GM18511 (cell line): ENCODE data around the gene CHST11.
"Not testable (repeated sequence)": the region's sequence is repeated elsewhere in the genome, so short reads cannot be mapped to it uniquely, and the experiment has no call there.

Experiments
- ATAC-seq: cut with Tn5 transposase; IDR thresholded peaks from one replicate; pipeline ENCODE4 v1.9.1; 2021; ENCODE audit warnings: mild to moderate bottlenecking, moderate library complexity; ENCODE audit not compliant: unreplicated experiment

The CHST11 gene

DNA sequence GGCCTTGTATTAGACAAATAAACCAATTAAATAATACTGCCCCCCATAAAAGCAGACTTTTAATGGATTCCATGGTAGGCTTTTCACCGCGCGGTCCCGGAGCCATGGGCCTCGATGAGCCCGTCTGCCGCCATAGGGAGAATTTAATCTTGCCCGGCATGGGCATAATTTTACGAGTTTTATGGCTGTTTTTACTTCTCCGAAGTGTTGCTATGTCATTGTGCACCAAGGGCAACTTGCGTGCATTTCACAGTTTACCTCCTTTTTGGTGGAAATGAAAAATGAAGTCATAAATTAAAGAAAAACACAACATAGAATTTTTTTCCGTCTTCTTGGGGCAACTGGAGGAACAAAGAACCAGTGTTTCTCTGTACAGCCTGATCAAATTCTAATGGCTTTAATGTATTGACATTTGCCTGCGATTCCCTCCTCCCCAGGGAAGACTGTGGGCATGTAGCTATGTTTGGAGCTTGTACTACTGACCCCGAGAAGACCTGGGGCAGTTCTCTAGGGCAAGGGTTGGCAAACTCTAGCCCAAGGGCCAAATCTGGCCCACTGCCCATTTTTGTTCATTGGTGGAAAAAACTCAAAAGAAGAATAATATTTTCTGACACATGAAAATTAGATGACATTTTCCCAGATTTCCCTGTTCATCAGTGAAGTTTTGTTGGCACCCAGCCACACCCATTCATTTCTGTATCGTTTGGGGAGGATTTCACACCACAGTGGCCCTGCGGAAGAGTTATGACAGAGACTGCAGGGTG, 142.7 kb downstream of the CHST11 start:
- ATAC-seq: no peak

GRCh38 chr12:104600036-104600712, 143.4 kb downstream of the CHST11 start:
- ATAC-seq: no peak

- ATAC-seq: no peak
Observed at GRCh38 chr12:104600790-104601739, 144.3 kb downstream of the CHST11 start.

DNA sequence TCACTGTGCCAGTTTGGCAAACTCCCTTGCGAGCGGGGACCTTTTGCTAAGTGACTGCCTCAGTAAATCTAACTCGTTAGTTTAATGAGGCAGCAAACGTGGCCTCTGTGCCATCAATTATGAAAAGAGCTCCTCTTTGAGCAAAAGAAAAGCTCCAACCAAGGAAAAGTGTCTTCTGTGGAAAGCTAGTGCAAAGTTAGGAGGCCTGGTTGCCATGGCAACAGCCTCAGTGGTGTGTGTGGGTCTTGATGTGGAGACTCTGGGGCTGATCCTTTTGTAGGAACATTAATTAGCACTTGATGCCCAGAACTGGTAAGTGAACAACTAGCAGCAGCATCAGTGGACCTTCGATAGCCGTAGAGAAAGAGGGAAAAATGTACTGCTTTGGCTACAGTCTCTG, 145.7 kb downstream of the CHST11 start:
- ATAC-seq: no peak

DNA sequence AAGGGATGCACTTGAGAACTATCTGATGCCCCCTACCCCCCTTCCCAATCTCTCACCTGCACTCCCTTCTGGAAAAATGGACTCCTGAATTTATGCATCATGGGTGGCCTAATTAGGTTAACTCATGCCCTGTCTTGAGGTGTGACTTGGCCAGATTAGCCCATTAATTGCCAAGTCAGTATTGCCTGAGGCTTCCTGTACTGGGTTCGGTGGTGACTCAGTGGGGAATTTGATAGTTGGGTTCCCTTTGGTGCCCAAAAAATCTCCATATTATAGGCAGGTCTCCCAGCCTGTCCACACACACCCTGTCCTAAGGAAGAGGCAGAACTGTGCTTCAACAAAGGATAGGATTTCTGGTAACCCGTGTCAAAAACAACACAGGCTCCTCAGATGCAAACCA, 146.1 kb downstream of the CHST11 start:
- ATAC-seq: no peak

DNA sequence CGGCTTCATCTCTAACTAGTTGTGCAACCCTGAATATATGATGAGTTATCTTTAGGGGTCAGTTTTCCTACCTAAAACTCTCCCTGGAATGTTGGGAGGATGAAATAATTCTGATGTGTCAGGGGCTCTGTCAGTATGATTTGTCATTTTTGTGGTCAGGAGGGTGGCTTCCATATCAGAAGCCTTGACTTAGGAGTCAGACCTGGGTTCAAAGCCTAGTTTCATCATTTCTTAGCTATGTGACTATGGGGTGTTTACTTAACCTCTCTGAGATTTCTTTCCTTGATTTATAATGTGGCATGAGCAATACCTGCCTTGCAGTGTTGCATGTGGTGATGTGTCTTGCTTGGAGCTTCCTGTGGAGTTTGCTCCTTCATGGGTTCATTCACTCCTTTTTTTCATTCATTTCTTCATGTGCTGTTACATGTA, 146.8 kb downstream of the CHST11 start:
- ATAC-seq: no peak

DNA sequence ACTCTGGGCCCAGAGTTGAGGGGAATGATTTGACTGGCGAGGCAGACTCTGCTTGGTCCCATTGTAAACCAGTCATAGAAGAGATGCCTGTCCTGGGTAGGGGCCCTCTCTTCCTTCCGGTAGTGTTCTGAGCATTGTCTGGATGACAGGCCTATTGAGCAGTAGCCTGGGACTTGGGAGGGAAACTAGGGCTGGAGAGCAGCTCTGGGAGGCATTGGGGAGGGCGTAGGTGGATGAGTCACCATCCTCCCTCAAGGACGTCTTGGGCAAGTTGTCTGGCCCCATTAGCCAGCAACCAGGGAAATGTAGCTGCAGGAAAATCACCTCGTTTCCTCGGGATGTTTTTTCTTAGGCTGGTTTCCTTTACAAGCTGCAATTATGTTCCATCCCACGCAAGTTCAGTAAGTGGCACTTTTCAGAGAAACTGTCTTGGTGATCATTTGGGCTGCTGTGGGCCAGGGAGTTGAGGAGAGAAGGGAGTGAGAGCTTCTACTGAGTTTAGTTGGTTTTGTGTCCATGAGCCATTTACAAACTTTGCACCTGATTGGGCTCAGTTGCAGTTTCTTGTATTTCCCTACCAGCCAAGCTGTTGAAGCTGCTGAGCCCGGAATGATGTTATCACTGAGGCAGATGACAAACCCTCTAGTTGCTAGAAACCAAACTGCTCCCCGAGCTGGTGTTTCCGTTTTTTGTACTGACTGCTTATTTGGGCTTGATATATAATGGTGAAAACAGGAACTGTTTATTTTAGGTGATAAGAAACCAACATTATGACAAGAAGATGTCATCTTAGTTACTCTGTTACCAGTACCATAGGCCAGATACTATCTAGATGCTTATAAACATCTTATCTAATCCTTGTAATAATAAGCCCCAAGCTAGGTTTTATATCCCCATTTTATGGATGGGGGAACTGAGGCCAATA, 147.6 kb downstream of the CHST11 start:
- ATAC-seq: peak; percentile 92

- no peak for ATAC-seq
Observed at GRCh38 chr12:104604995-104605675, 148.4 kb downstream of the CHST11 start.

DNA sequence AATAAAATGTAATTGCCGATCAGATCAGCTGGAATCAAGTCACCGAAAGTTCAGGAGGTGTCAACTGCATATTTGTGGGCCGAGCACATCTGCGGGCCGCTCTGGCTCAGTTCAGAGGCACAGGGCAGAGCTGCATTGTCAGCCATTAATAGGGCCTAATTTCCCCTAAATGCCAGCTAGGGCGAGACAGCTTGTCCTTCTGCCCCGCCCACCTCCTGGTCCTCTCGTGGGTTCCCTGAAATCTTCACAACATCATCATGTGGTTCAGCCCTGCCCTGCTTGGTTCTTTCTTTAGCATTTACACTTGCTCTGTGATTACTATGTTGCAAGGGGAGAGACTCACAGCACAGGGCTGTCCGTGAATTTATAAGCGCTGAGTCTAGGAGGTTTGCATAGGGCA, 148.9 kb downstream of the CHST11 start:
- no peak for ATAC-seq

DNA sequence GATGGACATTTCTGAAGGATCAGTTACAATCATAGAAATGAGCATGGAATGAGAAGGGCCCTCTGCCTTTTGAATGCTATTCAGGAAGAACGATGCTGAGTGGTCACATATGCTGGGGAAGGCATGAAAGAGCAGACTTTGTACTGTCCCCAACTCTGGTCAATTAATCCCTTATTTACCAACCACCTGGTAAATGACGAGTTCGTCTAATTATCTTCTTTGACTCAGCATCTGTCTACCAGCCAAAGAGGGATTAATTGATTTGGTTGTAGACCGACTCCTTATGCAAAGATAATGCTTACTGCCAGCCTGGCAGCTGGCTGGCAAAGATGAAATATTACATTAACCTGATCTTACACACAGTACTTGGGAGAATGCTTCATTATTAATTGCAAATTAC, 152.2 kb downstream of the CHST11 start:
- no peak for ATAC-seq

DNA sequence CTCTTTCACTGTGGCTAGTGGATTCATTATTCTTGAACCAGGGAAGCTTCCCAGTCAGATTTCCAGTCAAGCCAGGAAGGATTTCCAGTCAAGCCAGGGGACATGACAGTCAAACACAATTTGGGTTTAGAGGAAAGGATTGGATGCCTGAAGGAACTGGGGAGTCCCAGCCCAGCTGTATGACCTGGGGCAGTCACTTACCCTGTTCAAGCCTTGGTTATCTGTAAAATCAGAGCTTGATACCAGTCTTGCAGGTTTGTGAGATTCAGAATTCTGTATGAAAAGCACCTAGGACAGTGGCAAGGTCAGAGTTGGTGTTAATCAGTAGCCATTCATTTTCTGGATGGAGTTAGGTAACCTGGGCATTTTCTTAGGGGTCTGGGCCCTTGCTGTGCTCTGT, 152.7 kb downstream of the CHST11 start:
- no peak for ATAC-seq

GRCh38 chr12:104610513-104611235, 153.9 kb downstream of the CHST11 start:
- no peak for ATAC-seq

- ATAC-seq: no peak
Observed at GRCh38 chr12:104611671-104612070, 154.9 kb downstream of the CHST11 start.

DNA sequence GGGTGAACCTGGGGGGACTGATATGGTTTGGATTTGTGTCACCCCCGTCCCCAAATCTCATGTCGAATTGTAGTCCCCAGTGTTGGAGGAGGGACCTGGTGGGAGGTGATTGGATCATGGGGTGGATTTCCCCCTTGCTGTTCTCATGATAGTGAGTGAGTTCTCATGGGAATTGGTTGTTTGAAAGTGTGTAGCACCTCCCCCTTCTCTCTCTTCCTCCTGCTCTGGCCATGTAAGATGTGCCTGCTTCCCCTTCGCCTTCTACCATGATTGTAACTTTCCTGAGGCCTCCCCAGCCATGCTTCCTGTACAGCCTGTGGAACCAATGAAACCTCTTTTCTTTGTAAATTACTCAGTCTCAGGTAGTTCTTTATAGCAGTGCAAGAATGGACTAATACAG, 156.6 kb downstream of the CHST11 start:
- ATAC-seq: not testable (repeated sequence)

- no peak for ATAC-seq
Observed at GRCh38 chr12:104615048-104615561, 158.4 kb downstream of the CHST11 start.

DNA sequence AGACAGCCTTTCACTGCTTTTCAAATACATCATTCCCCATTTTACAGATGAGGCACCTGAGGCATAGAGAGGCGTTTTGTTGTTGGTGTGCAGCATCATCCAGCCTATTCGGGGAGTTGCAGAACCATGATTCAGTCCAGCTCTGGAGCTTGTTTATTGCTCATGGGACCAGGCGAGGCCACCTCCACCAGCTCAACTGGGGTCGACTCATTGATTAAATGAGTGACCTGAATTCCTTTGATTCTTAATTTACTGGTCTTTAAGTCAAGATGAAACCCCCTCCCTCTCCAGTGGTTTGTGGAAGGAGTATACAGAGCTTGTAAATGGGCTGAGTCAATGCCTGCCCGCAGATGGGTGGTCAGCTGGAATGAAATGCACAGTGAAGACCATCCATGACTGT, 161.9 kb downstream of the CHST11 start:
- ATAC-seq: no peak

DNA sequence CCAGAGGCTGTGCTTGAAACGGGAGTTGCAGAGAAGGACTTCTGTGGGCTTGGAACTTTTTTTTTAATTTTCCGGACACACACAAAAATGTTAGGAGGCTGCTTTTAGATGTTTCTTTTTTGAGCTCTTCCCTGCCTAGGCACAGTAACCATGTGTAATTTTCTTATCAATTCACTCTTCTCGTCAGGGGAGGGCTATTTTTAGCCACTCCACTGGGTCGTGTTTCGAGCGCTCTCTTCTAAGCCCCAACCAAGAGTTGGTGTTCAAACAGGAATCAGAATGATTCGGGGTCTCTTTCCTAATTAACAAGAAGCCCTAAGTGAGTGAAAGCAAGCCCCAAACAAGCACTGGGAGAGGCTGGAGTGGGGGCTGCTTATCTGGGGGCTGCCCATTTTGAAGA, 162.6 kb downstream of the CHST11 start:
- no peak for ATAC-seq

DNA sequence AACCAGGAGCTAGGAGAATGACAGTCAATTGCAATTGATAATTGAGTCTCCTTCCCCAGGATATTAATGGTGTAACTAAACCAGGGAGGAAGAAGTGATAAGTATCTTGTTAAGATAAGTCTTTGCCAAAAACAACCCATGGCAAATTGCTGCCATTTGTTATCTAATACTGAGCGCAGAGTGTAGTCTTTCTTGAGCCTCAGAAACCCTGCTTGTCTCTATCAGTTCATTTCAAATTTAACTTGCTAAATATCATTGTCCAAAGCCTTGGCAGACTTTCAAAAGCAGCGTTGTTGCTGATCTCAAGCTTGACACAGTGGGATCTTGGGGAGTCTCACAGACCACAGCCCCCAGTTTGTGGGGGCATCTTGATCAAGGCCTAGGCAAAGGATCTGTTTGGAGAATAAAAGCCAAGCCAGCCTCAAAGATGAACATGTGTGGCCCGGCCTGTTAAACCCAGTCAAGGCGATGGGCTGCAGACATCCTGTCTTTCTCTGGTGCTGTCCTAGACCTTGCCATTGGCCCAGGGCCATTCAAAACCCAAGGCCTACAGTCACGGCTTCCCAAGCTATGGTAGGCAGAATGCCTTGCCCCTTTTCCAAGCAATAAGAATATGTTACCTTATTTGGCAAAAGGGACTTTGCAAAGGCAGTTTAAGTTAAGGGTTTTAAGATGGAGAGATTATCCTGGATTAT, 164.2 kb downstream of the CHST11 start:
- ATAC-seq: no peak
